HL-60 (cell line): ENCODE measurements around the gene NPC1.

Experiments used
- DNase-seq, 2 experiments: peaks; one replicate each; pipeline ENCODE4 v3.0.0-alpha.2; 2010 to 2020; ENCODE audit warnings: low read depth in 1 of 2, low spot score in 1 of 2
- H3K27ac ChIP-seq: fragments of 250-450 bp; sonication (Bioruptor Pico); replicated peaks from 2 replicates; pipeline ENCODE4 v1.5.1; 2020; ENCODE audit warnings: mild to moderate bottlenecking, moderate library complexity
- H3K27me3 ChIP-seq: fragments of 250-450 bp; sonication (Bioruptor Pico); 2 replicates; pipeline ENCODE4 v1.5.1; 2021; ENCODE audit warnings: mild to moderate bottlenecking, moderate library complexity; ENCODE audit not compliant: insufficient read depth, poor library complexity, severe bottlenecking
- H3K4me3 ChIP-seq: replicated peaks from 2 replicates; pipeline ENCODE4 v1.5.1; 2011; ENCODE audit warnings: mild to moderate bottlenecking, control low read depth, low read length; ENCODE audit not compliant: insufficient read depth
- CTCF ChIP-seq: IDR thresholded peaks from one replicate; pipeline ENCODE4 v1.5.1; 2011; ENCODE audit warnings: low read length, control low read depth, inconsistent platforms; ENCODE audit not compliant: insufficient read depth
- GABPA ChIP-seq: IDR thresholded peaks from 2 replicates; pipeline ENCODE4 v1.6.1; 2012; ENCODE audit warnings: low read depth
- POLR2AphosphoS5 ChIP-seq: IDR thresholded peaks from 2 replicates; pipeline ENCODE4 v1.6.1; 2012; ENCODE audit warnings: low read depth
- REST ChIP-seq: IDR thresholded peaks from 2 replicates; pipeline ENCODE4 v1.6.1; 2012; ENCODE audit warnings: low read depth; ENCODE audit not compliant: insufficient replicate concordance
- SPI1 ChIP-seq: IDR thresholded peaks from 2 replicates; pipeline ENCODE4 v1.6.1; 2012; ENCODE audit warnings: low read depth, mild to moderate bottlenecking, borderline replicate concordance

NPC1 gene

GRCh38 chr18:23547306-23547705 lies 39.0 kb downstream of the NPC1 start:
- no peaks in the 10 kb centered on the region for H3K27me3 ChIP-seq
- no peak overlapping the region for H3K4me3 ChIP-seq
- H3K27ac ChIP-seq, result no peak overlapping the region
- no peak for DNase-seq
- TF ChIP-seq SPI1 (no peak), GABPA (no peak), POLR2AphosphoS5 (no peak), REST (no peak), CTCF (no peak)

- Histone ChIP-seq H3K27me3 (no peaks in the 10 kb centered on the region), H3K4me3 (no peak overlapping the region), H3K27ac (no peak overlapping the region)
- TF ChIP-seq SPI1, result no peak
- TF ChIP-seq CTCF, result no peak
- TF ChIP-seq REST, result no peak
- no peak for TF ChIP-seq POLR2AphosphoS5
- TF ChIP-seq GABPA, result no peak
- no peak for DNase-seq
Measured at GRCh38 chr18:23545247-23545789, 41.0 kb downstream of the NPC1 start.

- Histone ChIP-seq H3K27ac (no peak overlapping the region), H3K27me3 (no peaks in the 10 kb centered on the region), H3K4me3 (no peak overlapping the region)
- no peak for DNase-seq
- TF ChIP-seq SPI1, result no peak
- TF ChIP-seq CTCF, result no peak
Measured at GRCh38 chr18:23542461-23542860, 43.8 kb downstream of the NPC1 start.

GRCh38 chr18:23541349-23542093 lies 44.8 kb downstream of the NPC1 start:
- no peak for DNase-seq
- no peak overlapping the region; the same call in 1 of the 2 replicates for H3K27ac ChIP-seq
- TF ChIP-seq SPI1 (no peak), GABPA (no peak), CTCF (no peak), REST (no peak), POLR2AphosphoS5 (no peak)

More at GRCh38 chr18:23541349-23542093, 44.8 kb downstream of the NPC1 start:
- H3K27me3 ChIP-seq, result no peaks in the 10 kb centered on the region
- H3K4me3 ChIP-seq, result no peak overlapping the region
